Mucosa of gallbladder (tissue), 1 donor: ENCODE results near the gene FOXQ1. TPM values are rescaled to one million over a fixed set of nuclear protein-coding genes. Genes with fewer than 3 reads are reported as not detected.
A peak's percentile ranks its signal among the peaks of the same experiment; 100 is the strongest.
"Not testable (repeated sequence)": the region's sequence is repeated elsewhere in the genome, so short reads cannot be mapped to it uniquely, and the experiment has no call there.

Experiments
- DNase-seq: peaks from one replicate; pipeline ENCODE4 v3.0.0-alpha.2; 2020; ENCODE audit warnings: low spot score
- total RNA-seq: library from RNA; stranded (reverse); gene quantifications from one replicate; pipeline ENCODE4 v1.2.1, GENCODE V29; 2021
- donor health status: DM: no; HTN: no; CAD: no.

The FOXQ1 gene
- total RNA-seq, 1 donor from 2014 or later, result 11.5 TPM

GRCh38 chr6:1322696-1323219 is 10.9 kb downstream of the FOXQ1 start:
- DNase-seq, result peak; percentile 25

DNA sequence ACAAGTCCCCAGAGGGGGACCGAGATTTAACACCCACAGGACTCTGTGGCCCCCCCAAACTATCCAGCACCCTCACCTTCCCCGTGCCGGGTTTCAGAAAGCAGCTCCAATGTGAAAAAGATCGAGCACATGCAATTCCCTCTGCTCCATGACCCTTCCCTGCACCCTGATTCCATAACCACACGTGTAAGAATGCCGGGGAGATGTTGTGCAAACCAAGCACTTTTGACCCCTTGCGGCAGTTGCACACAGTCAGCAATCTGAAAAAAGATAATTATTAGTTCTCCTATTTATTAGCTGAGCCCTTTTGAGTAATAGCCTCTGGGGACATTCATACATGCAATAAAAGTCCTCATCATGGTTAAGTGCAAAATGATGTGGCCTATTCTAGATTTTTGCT is 13.0 kb downstream of the FOXQ1 start:
- DNase-seq, result no peak

- DNase-seq, result no peak
Measured at GRCh38 chr6:1325461-1326309, 13.8 kb downstream of the FOXQ1 start.

GRCh38 chr6:1326535-1327121 is 14.7 kb downstream of the FOXQ1 start:
- DNase-seq, result no peak

DNA sequence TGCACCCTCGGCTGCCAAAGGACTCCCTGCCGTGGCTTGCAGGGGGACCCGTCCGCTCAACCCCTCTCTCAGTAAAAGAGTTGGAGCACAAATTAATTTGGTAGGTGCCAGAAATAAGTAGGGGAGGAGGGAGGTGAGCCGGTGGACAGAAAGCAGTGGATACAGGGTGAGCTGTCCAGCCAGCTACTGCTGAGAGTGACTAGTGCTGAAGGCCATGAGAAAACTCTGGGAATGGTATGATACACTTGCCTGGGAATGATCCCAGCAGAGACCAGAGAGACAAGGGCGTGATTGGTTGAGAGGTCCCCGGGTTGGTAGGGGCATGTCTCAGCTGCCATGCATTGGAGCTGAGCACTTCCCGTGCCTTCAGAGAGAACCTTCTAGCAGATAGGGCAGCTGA is 15.7 kb downstream of the FOXQ1 start:
- DNase-seq, result no peak

DNA sequence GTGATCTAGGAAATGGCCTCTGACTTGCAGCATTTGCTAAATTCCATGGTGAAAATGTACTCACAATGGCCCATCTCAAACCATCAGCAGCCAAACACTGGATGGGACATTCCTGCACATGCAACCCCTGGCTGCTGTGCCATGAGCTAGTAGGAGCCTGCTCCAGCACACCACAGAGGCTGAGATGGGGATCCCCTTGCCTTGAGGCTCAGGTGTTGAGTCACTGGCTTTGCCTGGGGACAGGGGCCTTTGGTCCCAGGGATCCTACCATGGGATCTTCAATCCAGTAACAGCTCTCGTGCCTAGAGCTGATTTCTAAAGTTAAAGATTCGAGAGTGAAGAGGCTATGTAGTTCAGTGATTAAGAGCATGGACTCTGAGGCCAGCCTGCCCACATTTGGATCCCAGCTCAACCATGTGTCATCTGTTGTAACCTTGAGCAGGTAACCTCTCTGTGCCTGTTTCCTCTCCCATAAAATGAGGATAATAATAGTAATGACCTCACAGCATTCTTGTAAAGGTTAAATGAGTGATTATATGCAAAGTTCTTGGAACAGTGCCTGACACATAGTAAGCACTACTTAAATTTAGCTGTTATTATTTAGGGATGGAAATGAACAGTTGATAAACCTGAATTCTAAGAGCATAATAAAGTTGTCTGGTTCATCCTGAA is 16.4 kb downstream of the FOXQ1 start:
- no peak for DNase-seq

DNA sequence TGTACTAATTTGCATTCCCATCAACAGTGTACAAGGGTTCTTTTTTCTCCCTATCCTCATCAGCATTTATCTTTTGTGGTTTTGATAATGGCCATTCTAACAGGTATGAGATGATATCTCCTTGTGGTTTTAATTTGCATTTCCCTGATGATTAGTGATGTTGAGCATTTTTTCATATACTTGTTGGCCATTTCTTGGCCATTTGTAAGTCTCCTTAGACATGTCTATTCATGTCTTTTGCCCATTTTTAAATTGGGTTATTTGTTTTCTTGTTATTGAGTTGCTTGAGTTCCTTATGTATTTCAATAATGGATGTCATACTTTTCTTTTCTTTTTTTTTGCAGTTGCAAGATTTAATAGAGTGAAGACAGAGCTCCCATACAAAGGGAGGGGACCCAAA is 17.8 kb downstream of the FOXQ1 start:
- no peak for DNase-seq

DNA sequence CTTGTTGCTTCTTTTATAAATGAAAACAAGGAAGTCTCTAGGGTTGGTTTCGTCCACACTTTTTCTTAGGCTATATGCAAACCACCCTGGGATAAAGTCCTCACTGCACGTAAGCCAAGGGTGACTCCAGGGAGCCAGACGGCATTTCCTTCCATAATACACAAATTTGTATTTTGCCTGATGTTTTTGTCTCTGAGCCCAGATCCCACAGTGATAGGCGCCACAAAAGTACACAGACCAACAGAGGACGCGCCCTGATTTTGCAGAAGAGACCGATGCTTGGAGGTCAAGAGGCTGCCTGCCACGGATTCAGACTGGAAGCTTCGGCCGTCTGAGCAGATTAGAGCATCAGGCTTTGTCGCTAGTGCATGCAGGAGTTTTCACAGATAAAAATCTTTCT is 22.8 kb downstream of the FOXQ1 start:
- no peak for DNase-seq

DNA sequence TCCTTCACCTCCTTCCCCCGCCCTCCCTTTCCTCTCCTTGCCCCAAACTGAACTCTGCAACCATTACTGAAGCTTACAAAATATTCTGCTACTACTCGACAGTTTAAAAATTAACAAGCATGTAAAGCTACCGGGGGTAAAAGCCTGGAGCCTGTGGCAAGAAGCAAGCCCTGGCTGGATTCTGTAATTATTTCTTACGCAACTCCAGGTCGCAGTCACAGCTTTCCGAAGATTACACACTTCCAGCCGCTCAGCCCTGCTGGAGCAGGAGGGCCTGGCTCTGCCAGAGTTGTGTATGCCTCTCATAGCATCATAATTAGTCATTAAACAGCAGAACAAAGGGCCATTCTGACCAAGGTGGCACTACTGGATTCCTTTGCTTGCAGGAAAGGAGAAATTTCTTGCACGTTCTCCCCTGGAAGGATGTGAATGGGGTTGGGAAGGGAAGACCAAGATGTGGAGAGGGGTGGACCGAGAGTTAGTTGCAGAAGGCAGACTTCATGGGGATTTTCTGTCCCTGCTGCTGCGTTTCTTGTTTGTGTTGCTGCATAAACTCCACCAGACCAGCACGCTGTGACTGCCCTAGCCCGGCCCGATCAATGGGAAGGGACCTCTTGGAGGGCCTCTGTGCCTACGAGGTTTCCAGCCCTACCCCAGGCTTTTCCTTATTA is 23.6 kb downstream of the FOXQ1 start:
- DNase-seq, result peak; percentile 90

- peak; percentile 74 for DNase-seq
Measured at GRCh38 chr6:1336246-1336843, 24.4 kb downstream of the FOXQ1 start.

DNA sequence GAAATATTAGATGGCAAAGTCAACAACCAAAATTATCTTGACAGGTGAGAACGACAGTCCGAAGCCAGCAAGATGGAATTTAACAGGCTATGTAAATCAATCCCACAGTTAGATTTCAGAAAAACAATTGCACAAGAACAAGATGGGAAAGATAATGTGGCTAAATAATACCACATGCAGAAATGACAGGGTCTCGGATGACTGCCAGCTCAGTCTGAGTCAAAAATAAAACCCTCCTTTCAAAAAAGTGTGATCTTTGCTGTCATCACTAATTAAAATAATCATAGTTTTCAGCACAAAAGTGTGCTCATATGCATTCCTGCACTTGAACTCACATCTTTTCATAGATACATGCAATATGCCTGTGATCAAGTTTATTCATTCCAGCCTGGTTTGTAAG is 25.9 kb downstream of the FOXQ1 start:
- DNase-seq, result no peak

GRCh38 chr6:1346101-1346500 is 34.2 kb downstream of the FOXQ1 start:
- DNase-seq, result no peak

DNA sequence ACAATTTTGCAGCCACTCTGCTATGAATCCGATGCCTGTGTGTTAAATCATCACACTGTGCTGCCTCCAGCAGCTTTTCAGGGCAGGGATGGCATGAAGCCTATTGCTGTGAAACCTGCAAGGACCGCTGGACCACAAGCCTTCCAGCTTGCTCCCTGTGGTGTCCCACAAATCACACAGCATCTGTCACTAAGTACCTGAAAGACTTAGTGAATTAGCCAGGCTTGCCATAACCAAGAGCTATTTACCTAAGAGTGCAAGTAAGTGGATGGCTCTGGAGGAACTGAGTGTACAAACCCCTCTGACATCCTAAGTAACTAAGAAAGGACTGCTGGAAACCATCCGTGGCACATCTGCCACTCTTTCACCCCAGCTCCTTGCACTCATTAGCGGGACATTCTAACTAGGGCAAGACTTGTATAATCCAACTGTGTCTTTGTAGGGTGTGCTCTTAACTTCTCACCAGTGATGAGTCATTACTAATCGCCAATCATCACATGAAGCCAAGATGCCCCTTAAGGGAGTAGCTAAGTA is 34.7 kb downstream of the FOXQ1 start:
- DNase-seq, result no peak

DNA sequence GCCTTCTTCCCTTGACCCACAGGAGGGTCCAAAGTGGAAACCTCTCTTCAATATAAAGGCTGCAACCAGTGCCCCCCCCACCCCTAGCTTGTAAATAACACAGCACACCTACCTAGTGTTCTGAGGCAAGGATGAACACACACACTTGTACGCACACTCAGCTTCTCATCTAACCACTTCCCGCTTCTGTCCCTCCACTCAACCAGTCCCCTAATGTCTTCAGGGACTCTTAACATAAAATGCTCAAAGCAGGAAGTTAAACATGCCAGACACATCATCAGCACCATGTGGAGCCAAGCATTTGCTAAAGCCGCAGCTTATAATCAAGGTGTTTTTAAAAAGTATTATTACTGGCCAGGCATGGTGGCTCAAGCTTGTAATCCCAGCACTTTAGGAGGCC is 35.3 kb downstream of the FOXQ1 start:
- DNase-seq, result no peak

- DNase-seq, result peak; percentile 49
Measured at GRCh38 chr6:1348675-1349074, 36.8 kb downstream of the FOXQ1 start.

GRCh38 chr6:1349655-1350054 is 37.8 kb downstream of the FOXQ1 start:
- DNase-seq, result no peak

- no peak for DNase-seq
Measured at GRCh38 chr6:1351381-1352008, 39.6 kb downstream of the FOXQ1 start.

- not testable (repeated sequence) for DNase-seq
Measured at GRCh38 chr6:1355068-1355467, 43.2 kb downstream of the FOXQ1 start.

DNA sequence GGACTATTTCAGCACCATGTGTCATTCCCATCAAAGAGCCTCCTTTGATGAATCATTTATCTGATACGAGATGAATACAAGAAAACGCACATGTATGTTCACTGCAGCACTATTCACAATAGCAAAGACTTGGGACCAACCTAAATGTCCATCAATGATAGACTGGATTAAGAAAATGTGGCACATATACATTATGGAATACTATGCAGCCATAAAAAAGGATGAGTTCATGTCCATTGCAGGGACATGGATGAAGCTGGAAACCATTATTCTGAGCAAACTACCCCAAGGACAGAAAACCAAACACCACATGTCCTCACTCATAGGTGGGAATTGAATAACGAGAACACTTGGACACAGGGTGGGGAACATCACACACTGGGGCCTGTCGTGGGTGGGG is 49.8 kb downstream of the FOXQ1 start:
- not testable (repeated sequence) for DNase-seq

DNA sequence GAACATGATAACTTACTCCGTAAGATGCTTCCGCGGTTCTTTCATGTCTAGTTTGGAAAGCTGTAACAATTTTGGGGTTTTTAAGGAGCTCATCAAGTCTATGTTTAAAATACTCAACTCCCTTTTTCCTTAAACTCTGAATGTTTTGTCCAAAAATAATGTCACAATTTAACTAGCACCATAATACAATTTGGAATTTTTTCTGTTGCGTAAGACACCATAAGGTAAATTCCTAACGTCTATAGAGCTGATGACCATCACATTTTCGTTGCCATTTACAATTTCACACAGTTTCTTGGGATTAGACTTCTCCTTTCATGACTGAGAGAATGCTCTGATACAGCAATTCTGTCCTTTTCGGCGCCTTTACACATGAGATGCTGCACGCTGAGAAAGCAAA is 50.7 kb downstream of the FOXQ1 start:
- no peak for DNase-seq

- DNase-seq, result no peak
Measured at GRCh38 chr6:1363298-1363697, 51.4 kb downstream of the FOXQ1 start.
